KG1 (cell line): ENCODE results near the gene ITPR2.
"Not testable (repeated sequence)": the region's sequence is repeated elsewhere in the genome, so short reads cannot be mapped to it uniquely, and the experiment has no call there.

Experiments used
- DNase-seq: peaks from one replicate; lab custom pipeline; 2025; lab: John Stamatoyannopoulos, UW

ITPR2 gene

DNA sequence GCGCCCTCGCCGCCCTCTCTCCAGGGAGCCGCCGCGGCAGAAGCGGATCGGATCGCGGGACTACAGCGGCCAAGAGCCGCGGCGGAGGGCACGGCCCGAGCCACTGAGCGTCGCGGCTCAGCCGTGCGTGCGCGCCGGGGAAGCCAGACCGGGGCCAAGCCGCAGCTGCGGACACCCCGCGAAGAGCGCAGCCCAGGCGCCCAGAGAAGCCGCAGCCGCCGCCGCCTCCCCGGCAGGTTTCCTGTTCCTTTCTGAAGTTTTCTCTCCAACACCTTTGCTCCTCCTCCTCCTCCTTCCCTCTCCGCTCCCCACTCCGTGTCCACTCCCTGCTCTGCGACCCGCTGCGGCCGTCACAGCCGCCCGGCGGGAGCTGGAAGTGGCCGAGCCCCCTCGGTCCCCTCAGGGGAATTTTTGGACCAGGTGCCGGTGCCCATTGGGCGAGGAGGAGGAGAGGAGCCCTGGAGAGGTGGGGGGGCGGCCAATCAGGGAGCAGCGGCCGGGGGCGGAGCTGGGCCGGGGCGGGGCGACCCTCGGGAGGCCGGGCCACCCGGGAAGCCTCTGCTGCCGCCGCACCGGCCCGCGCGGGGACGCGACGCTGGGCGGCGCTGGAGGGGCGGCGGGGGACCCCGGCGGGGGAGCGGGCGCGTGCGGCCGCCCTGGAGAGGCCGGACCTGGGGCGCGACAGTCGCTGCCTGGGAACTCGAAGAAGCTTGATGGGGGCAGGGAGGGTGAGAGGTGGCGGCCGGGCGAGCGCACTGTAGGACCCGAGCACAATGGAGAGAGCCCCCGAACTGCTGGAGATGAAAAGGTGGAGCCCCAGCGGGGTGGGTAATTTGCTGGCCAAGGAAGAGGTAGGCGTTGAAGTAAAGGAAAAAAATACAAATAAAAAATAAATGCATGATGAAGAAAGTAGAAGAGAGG lies at the start of gene ITPR2:
Gene ITPR2, minus strand, starts transcription at position 373 of the 921 bp plus-strand sequence. CDS start 413 bp downstream, outside the sequence.
- DNase-seq, result peak; percentile 90

GRCh38 chr12:26880625-26881024 lies 47.6 kb upstream of the ITPR2 start:
- no peak for DNase-seq

DNA sequence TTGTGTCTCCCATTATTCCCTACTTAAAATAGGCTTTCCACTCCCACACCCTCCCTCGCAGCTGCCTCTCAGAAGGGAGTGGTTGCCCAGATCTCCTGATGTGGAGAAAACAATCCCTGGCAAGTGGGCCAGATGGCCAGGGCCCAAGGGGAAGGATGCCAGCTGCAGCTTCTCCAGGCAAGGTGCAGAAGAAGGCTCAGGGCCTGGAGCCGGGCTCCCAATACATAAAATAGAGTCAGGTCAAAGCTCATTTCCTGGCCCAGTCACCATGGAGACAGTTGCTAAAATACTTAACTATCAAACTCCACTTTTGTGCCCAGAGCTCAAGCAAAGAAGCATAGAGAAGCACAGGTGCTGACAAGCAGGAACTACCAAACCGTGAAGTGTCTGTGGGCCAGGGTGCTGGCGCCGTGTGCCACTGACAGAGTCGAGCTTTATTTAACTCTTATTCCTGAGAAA lies 45.7 kb upstream of the ITPR2 start:
- DNase-seq, result peak; percentile 31

GRCh38 chr12:26874501-26875296 lies 41.7 kb upstream of the ITPR2 start:
- DNase-seq, result no peak

GRCh38 chr12:26872625-26873024 lies 39.6 kb upstream of the ITPR2 start:
- no peak for DNase-seq

- no peak for DNase-seq
Measured at GRCh38 chr12:26871985-26872384, 39.0 kb upstream of the ITPR2 start.

- DNase-seq, result peak; percentile 61
Measured at GRCh38 chr12:26870491-26871419, 37.8 kb upstream of the ITPR2 start.

GRCh38 chr12:26869908-26870459 lies 37.0 kb upstream of the ITPR2 start:
- peak; percentile 51 for DNase-seq

DNA sequence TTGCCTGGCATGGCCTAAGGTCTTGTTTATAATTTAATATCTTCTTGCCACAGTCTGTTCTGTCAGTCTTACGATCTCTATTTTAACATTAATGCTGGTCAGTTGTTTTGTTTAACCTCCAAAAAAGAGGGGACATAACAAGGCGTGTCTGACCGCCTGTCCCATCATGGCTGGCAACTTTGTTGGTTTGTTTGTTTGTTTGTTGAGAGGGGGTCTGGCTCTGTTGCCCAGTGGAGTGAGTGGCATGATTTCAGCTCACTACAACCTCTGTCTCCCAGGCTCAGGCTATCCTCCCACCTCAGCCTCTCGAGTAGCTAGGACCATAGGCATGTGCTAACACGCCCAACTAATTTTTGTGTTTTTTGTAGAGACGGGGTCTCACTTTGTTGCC lies 36.1 kb upstream of the ITPR2 start:
- DNase-seq, result no peak

GRCh38 chr12:26868447-26869103 lies 35.6 kb upstream of the ITPR2 start:
- DNase-seq, result no peak

GRCh38 chr12:26867080-26867479 lies 34.1 kb upstream of the ITPR2 start:
- peak; percentile 84 for DNase-seq

GRCh38 chr12:26863515-26863914 lies 30.5 kb upstream of the ITPR2 start:
- no peak for DNase-seq

GRCh38 chr12:26862787-26863186 lies 29.8 kb upstream of the ITPR2 start:
- not testable (repeated sequence) for DNase-seq

DNA sequence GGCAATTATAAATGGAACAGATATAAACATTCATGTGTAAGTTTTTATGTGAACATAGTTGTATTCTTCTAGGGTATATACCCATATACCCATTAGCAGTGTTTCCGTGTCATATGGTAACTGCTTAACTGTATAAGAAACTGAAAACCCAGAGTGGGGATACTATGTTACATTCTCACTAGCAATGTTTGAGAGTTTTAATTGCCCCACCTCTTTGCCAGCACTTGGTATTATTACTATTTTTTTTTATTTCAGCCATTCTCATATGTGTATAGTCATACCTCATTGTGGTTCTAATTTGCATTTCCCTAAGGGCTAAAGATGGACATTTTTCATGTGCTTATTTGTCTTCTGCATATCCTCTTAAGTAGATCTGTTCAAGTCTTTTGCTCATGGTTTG lies 28.7 kb upstream of the ITPR2 start:
- no peak for DNase-seq

DNA sequence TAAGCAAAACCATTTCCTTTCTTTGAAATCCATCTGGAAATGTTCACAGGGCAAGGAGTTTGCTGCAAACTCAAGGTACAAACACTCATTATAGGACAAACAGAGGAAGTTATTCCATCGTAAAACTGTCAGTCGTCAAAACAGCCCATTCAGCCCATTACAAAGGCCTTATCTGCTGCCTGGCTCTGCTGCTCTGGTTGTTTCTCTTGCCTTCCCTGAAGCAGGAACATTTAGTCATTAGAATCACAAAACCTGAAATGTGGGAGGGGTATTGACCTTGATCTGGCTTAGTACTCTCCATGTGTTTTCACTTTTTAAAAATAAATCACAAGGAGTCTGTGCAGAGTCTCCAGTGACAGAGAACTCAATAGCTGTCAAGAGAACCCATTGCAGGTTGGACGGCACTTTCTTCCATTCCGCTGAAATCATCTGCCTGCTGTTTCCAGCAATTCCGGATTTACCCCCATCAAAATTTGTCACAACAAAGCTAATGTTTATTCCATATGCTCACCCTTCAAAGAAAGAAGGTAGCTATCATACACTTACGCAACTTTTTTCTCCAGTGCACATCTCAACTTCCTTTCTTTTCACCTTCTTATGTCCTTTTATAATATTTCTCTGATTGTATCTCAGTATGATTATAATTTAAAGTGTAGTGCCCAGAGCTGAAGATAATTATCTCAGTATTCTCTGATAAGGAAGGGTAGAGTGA lies 24.6 kb upstream of the ITPR2 start:
- DNase-seq, result no peak

DNA sequence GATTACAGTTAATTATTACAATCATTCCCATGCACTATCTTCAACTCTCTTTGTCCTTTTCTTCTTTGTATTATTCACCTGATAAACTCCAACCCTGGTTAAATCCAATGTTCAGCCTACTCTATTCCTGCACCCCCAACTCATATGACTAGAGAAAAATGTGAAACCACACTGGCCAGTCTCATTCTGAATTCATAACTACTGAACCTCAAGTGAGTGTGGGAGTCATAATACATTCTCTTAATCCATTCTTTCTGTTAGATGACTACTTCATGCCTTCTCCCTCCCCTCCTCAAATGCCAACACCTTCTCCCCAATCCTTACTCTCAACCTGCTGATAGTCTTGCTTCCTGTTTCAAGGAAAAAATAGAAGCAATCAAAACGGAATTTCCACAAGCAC lies 22.3 kb upstream of the ITPR2 start:
- DNase-seq, result no peak

DNA sequence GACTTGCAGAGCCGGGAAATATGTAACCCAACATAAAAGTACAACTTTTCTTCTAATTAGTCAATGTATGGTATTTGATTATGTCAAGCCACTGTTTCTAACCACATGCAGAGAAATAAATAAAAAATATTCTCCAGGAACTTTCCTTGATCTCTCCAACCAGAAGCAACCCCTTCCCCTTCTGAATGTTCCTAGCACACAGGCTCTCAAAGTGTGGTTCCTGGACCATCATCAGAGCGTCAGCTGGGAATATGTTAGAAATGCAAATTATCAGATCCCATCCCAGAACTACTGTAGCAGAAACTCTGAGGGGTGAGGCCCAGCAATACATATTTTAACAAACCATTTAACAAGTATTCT lies 21.0 kb upstream of the ITPR2 start:
- DNase-seq, result peak; percentile 68

DNA sequence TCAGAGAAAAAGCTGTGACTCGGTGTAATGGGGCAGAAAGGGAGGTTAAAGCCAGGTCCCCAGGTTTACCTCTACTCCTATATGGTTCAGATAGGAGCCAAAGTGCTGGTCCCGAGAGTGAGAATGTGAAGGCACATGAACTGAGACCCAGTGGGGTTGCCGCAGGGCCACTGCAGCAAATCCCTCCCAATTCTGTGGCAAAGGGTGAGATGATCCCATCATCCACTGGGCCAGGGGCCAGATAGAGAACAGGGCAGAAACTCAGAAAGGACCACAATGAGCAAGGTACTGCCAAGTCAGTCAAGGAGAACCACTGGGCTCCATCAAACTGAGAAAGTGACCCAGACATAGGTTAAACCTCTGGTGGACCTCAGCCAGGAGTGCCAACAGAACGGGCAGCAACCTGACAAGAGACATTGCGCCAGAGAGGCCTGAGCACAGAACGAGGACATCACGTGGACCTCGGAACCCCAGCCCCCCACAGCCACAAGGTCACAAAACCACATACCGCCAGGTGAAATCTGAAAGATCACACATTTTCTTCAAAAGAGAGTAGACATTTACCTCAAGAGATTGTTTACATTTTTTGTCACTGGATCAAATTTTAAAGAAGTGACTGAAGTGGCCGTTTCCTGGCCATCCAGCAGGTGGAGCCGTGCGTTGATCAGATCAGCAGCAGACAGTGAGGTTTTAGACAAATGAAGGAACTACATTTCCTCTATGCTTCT lies 20.5 kb upstream of the ITPR2 start:
- peak; percentile 80 for DNase-seq

DNA sequence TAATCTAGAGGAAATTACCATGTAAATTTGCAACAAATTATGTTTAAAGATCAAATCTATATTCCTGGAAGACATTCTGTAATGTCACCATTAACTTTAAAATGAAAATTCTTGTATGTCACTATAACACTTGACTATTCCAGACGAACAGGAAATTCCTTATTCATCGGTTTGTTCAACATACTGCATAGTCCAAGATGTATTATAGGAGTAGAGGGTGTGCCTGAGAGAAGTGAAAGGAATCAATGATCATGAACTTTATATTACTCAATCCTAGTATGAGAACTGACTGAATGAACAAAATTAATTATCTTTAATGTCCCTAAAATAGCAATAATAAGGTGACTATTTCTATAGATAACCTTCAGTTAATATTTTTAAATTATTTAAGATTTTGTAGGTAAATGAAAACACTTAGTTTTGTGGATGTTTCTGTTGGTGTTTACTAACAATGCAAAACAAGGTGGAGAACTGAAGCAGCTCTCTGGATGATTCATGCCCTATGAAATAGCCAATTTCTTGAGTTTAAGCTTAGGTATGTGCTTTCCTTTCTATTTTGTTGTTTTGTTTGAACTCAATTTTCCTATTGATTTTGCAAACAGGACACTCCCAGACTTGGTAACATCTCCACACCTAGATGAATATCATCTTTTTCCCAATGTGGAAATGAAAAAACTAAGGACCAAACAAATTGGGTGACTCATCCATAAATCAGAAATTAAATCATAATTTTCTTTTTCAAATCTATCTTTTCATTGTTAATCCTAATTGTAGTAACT lies 18.2 kb upstream of the ITPR2 start:
- DNase-seq, result no peak
